SK-N-MC (cell line): ENCODE measurements around the gene SLC41A3.

Source experiments
- EZH2 ChIP-seq: fragments of 200-600 bp; sonication (generic); IDR thresholded peaks from one replicate; pipeline ENCODE4 v1.6.1; 2017; ENCODE audit warnings: antibody characterized with exemption
- POLR2AphosphoS5 ChIP-seq: IDR thresholded peaks from 2 replicates; pipeline ENCODE4 v1.6.1; 2012; ENCODE audit warnings: mild to moderate bottlenecking, low read depth, low read length, borderline replicate concordance

- TF ChIP-seq EZH2 (no peak), POLR2AphosphoS5 (no peak)
Measured at GRCh38 chr3:126025862-126026261, 58.1 kb downstream of the SLC41A3 start.
